Panc1 (cell line): Measurements from ENCODE around the gene ARMC8. TPM values are rescaled to one million over a fixed set of nuclear protein-coding genes. Genes with fewer than 3 reads are reported as not detected.

Source experiments
- ATAC-seq: fragments of 200-7000 bp; cut with Tn5 transposase; 2 replicates; pipeline ENCODE4 v1.9.1; 2020; ENCODE audit warnings: mild to moderate bottlenecking, moderate library complexity
- BruUV-seq: library from RNA; stranded (reverse); fragments of 400-500 nt; replicated peaks from 2 replicates; lab custom pipeline; 2021; lab: Mats Ljungman, UMichigan
- CTCF ChIA-PET: fragments of 300-600 bp; sonication (Branson Sonifier 250); formaldehyde crosslinking; loops from one replicate; lab custom pipeline; 2022; ENCODE audit warnings: antibody characterized with exemption; lab: Charles Lee
- POLR2A ChIA-PET: fragments of 300-600 bp; sonication (Branson Sonifier 250); formaldehyde crosslinking; loops from one replicate; lab custom pipeline; 2022; ENCODE audit warnings: antibody characterized with exemption; lab: Charles Lee
- DNase-seq: peaks from one replicate; pipeline ENCODE4 v3.0.0-alpha.2; 2010; ENCODE audit warnings: low read depth, low spot score
- H3K27ac ChIP-seq: 2 replicates; pipeline ENCODE4 v1.5.1; 2011; ENCODE audit warnings: mild to moderate bottlenecking, low read length, inconsistent platforms
- H3K27me3 ChIP-seq: fragments of 200-500 bp; sonication (Bioruptor generic); 2 replicates; pipeline ENCODE4 v1.6.0; 2014; ENCODE audit warnings: low read length, inconsistent platforms; ENCODE audit not compliant: control insufficient read depth, insufficient read depth
- H3K36me3 ChIP-seq: fragments of 200-500 bp; sonication (Bioruptor generic); 2 replicates; pipeline ENCODE4 v1.5.1; 2014; ENCODE audit warnings: inconsistent platforms, mild to moderate bottlenecking, low read length, moderate library complexity; ENCODE audit not compliant: control insufficient read depth, insufficient read depth
- H3K4me1 ChIP-seq: 2 replicates; pipeline ENCODE4 v1.5.1; 2011; ENCODE audit warnings: inconsistent platforms, mild to moderate bottlenecking, low read length, moderate library complexity; ENCODE audit not compliant: control insufficient read depth, insufficient read depth
- H3K4me3 ChIP-seq, 2 experiments: 2 replicates each; pipeline ENCODE4 v1.5.1; 2011 to 2012; ENCODE audit warnings: low read depth in 2 of 2, low read length in 2 of 2, mild to moderate bottlenecking in 2 of 2, inconsistent platforms in 1 of 2, moderate library complexity in 1 of 2
- H3K9me3 ChIP-seq: fragments of 200-500 bp; sonication (Bioruptor generic); 2 replicates; pipeline ENCODE4 v1.5.1; 2014; ENCODE audit warnings: low read depth, mild to moderate bottlenecking, inconsistent platforms, low read length, moderate library complexity; ENCODE audit not compliant: control insufficient read depth, insufficient read depth
- POLR2AphosphoS5 ChIP-seq: IDR thresholded peaks from 2 replicates; pipeline ENCODE4 v1.6.1; 2012; ENCODE audit warnings: mild to moderate bottlenecking, low read depth, low read length, moderate library complexity
- SIN3A ChIP-seq: IDR thresholded peaks from 2 replicates; pipeline ENCODE4 v1.6.1; 2012; ENCODE audit warnings: low read depth, mild to moderate bottlenecking, low read length, moderate library complexity, borderline replicate concordance; ENCODE audit not compliant: insufficient read depth
- TCF7L2 ChIP-seq: IDR thresholded peaks from 2 replicates; pipeline ENCODE4 v1.6.1; 2011; ENCODE audit warnings: mild to moderate bottlenecking, low read depth, low read length, inconsistent platforms
- in situ Hi-C: cut with HindIII; loops from 2 replicates; pipeline ENCODE4 v1.10.0; 2016; ENCODE audit warnings: low sequenced_read_pairs, low pct_unique_long_range_greater_than_20kb
- intact Hi-C: fragments of 100-400 bp; cut with micrococcal nuclease; formaldehyde crosslinking; loops from one replicate; pipeline ENCODE4 v1.10.0; 2022; ENCODE audit not compliant: unreplicated experiment
- total RNA-seq: library from RNA; stranded (reverse); gene quantifications from one replicate; pipeline ENCODE4 v1.2.1, GENCODE V29; 2021; ENCODE audit not compliant: unreplicated experiment
- TF ChIP-seq, protein P1 (sequence below): fragments of 450-650 bp; IDR thresholded peaks from 2 replicates; pipeline ENCODE4 v1.5.1; 2017; ENCODE audit warnings: mild to moderate bottlenecking
- TF ChIP-seq, protein P2 (sequence below), 2 experiments: IDR thresholded peaks; 2 replicates each; pipeline ENCODE4 v1.6.1; 2011 to 2012; ENCODE audit warnings: low read depth in 2 of 2, control low read depth in 1 of 2, low read length in 1 of 2, mild to moderate bottlenecking in 1 of 2, moderate library complexity in 1 of 2; ENCODE audit not compliant: insufficient read depth in 1 of 2

The ARMC8 gene
- total RNA-seq, 1 experiment from 2014 or later, result 56.0 TPM

DNA sequence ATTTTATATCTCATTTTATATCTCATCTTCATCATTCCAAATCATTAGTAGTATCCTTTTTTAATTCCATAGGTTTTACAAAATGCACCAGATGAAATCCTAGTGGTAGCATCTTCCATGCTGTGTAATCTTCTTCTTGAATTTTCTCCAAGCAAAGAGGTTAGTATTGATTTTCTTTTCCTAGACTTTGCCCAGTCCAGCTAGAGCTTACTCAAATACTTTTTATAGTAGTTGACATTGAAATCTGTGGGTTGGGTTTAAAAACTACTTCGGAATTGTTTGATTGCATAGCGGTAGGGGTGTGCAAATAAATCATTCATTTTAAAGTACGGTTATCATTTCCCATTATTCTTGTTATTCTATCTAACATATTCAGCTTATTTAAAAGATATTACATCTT is 80.0 kb downstream of the ARMC8 start:
- ChIA-PET CTCF (no interaction called here), POLR2A (no interaction called here)
- intact Hi-C loops (no loop called here), in situ Hi-C loops (no loop called here)
- Histone ChIP-seq H3K27ac (no peak overlapping the region), H3K4me1 (no peaks in the 10 kb centered on the region), H3K4me3 (no peak overlapping the region), H3K27me3 (no peaks in the 10 kb centered on the region), H3K9me3 (no peaks in the 10 kb centered on the region), H3K36me3 (peaks cover 6% of the 10 kb centered on the region; the same call in 1 of the 2 replicates)
- no peak for ATAC-seq
- no peak for TF ChIP-seq SIN3A
- TF ChIP-seq, protein P1, sequence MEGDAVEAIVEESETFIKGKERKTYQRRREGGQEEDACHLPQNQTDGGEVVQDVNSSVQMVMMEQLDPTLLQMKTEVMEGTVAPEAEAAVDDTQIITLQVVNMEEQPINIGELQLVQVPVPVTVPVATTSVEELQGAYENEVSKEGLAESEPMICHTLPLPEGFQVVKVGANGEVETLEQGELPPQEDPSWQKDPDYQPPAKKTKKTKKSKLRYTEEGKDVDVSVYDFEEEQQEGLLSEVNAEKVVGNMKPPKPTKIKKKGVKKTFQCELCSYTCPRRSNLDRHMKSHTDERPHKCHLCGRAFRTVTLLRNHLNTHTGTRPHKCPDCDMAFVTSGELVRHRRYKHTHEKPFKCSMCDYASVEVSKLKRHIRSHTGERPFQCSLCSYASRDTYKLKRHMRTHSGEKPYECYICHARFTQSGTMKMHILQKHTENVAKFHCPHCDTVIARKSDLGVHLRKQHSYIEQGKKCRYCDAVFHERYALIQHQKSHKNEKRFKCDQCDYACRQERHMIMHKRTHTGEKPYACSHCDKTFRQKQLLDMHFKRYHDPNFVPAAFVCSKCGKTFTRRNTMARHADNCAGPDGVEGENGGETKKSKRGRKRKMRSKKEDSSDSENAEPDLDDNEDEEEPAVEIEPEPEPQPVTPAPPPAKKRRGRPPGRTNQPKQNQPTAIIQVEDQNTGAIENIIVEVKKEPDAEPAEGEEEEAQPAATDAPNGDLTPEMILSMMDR, result no peak
- no peak for TF ChIP-seq TCF7L2
- TF ChIP-seq, protein P2, sequence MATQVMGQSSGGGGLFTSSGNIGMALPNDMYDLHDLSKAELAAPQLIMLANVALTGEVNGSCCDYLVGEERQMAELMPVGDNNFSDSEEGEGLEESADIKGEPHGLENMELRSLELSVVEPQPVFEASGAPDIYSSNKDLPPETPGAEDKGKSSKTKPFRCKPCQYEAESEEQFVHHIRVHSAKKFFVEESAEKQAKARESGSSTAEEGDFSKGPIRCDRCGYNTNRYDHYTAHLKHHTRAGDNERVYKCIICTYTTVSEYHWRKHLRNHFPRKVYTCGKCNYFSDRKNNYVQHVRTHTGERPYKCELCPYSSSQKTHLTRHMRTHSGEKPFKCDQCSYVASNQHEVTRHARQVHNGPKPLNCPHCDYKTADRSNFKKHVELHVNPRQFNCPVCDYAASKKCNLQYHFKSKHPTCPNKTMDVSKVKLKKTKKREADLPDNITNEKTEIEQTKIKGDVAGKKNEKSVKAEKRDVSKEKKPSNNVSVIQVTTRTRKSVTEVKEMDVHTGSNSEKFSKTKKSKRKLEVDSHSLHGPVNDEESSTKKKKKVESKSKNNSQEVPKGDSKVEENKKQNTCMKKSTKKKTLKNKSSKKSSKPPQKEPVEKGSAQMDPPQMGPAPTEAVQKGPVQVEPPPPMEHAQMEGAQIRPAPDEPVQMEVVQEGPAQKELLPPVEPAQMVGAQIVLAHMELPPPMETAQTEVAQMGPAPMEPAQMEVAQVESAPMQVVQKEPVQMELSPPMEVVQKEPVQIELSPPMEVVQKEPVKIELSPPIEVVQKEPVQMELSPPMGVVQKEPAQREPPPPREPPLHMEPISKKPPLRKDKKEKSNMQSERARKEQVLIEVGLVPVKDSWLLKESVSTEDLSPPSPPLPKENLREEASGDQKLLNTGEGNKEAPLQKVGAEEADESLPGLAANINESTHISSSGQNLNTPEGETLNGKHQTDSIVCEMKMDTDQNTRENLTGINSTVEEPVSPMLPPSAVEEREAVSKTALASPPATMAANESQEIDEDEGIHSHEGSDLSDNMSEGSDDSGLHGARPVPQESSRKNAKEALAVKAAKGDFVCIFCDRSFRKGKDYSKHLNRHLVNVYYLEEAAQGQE (IDR thresholded peaks at IDR 0.05; ENCODE audit: insufficient read depth in 1 of 2, low read depth in 2 of 2, low read length in 1 of 2), result no peak
- no peak for TF ChIP-seq POLR2AphosphoS5
- no peak for DNase-seq
- no TSS peak for BruUV-seq

DNA sequence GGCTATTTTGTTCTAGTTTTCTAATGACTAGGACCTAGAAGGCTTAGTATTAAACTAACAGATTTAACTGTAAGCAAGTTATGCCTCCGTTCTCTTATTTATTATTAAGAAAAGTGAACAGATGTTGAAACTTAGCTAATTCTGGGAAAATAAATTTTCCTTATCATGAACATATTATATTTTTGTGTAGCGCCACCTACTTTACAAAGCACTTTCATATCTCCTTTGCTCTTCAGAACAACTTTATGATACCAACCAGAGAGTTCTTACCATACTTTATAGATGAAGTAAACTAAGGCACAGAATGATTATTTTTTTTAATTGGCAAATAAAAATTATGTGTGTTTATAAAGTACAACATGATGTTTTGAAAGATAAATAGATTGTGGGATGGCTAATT is 83.1 kb downstream of the ARMC8 start:
- DNase-seq (no peak), ATAC-seq (no peak)
- BruUV-seq, result no TSS peak
- TF ChIP-seq, protein P1, result peak; percentile 9; the same call in 1 of the 2 replicates
- TF ChIP-seq, protein P2 (IDR thresholded peaks at IDR 0.05; ENCODE audit: insufficient read depth in 1 of 2, low read depth in 2 of 2, low read length in 1 of 2), result no peak
- Histone ChIP-seq H3K36me3 (peaks cover 11% of the 10 kb centered on the region), H3K9me3 (no peaks in the 10 kb centered on the region), H3K4me1 (no peaks in the 10 kb centered on the region), H3K4me3 (no peak overlapping the region), H3K27me3 (no peaks in the 10 kb centered on the region), H3K27ac (no peak overlapping the region)
- ChIA-PET POLR2A (interaction anchor here (0.7 kb wide), 1 partner anchor 57 kb away, joined by 15 read pairs; no protein-coding TSS in a partner anchor), CTCF (no interaction called here)
- intact Hi-C loops (no loop called here), in situ Hi-C loops (no loop called here)
